GM21786 (cell line): ENCODE data around the gene FAM83D.
"Not testable (repeated sequence)": the region's sequence is repeated elsewhere in the genome, so short reads cannot be mapped to it uniquely, and the experiment has no call there.

ENCODE experiments used
- ATAC-seq: cut with Tn5 transposase; IDR thresholded peaks from one replicate; pipeline ENCODE4 v1.9.1; 2021; ENCODE audit not compliant: unreplicated experiment

FAM83D gene

GRCh38 chr20:38932457-38933120 is 6.4 kb downstream of the FAM83D start:
- ATAC-seq, result no peak

DNA sequence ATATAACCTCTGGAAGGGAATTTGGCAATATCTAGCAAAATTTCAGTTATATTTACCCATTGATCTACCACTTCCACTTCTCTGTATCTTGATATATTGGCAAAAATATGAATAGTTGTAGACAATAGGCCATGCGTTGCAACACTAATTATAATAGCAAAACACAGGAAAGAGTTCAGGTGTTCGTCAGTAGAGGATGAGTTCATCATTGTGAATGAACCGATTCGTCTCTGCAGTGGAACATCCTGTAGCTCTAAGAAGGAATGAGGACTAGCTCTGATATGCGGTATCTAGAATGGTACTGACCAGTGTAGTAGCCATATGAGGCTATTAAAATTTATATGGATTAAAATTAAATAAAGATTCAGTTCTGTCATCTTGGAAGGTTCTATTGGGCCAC is 8.3 kb downstream of the FAM83D start:
- no peak for ATAC-seq

GRCh38 chr20:38935285-38935684 is 9.1 kb downstream of the FAM83D start:
- ATAC-seq, result no peak

- ATAC-seq, result no peak
Measured at GRCh38 chr20:38935967-38936407, 9.8 kb downstream of the FAM83D start.

DNA sequence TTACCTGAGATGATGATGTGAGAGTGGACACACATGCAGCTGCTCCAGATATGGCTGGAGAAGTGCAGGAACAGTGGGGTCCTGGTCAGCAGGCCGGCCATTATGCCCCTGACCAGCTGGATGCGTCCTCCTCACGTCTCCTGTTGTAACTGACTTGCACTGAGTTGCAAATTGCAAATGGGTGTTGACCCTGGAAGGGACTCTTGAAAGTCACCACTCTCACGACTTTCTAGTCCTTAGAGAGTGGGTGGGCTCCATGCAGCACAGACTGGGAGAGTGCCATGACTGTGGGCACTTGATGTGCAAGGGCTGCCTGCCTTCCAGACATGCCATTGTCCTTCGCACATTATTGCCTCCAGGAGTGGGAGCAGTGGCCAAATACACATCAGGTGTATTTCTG is 10.8 kb downstream of the FAM83D start:
- ATAC-seq, result no peak

DNA sequence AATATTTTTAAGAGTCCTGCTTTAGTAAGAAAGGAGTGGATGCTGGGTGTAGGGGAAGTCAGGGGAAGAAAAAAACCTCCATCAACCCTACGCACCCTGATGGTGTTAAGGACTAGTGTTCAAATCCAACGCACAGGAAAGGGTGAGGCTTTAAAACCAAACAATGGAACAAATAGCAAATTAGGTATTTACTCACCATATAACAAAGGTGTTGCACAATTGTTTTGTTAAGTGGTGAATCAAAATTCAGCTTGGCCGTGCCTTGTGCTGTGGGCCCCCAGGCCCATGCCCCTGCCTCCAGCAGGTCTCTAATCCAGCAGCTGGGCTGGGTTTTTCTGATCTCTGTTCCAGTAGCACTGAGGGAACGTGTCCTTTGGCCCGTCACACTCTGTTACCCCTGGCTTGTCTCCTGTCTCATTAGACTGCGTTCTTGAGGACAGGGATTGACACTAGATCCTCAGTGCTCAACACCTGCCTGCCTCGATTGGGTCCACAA is 11.8 kb downstream of the FAM83D start:
- ATAC-seq, result no peak

GRCh38 chr20:38939686-38940085 is 13.5 kb downstream of the FAM83D start:
- no peak for ATAC-seq

GRCh38 chr20:38940644-38941043 is 14.4 kb downstream of the FAM83D start:
- ATAC-seq, result no peak

DNA sequence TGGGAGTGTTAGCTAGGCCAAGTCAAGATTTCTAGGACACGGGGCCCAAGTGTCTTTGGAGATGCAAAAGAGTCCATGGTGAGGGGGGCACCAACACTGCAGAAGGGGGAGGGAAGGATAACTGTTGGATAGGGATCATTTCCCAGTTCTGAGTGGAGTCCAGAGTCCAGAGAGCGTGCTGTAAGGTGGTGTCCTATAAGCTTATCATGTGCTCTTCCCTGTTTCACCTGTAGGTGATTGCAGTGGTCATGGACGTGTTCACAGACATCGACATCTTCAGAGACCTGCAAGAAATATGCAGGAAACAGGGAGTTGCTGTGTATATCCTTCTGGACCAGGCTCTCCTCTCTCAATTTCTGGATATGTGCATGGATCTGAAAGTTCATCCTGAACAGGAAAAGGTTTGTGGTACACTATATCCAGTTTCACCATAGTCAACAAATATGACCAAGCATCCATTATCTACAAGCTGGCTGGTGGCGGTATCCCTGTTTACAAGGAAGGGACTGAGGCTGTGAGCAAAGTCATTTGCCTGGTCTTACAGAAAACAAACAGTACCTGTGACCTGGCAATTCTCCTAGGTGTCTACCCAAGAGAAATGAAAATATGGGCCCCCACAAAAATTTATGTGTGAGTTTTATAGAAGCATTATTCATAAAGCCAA is 15.6 kb downstream of the FAM83D start:
- ATAC-seq, result no peak

GRCh38 chr20:38945012-38945411 is 18.8 kb downstream of the FAM83D start:
- ATAC-seq, result no peak

GRCh38 chr20:38946836-38947235 is 20.6 kb downstream of the FAM83D start:
- no peak for ATAC-seq

DNA sequence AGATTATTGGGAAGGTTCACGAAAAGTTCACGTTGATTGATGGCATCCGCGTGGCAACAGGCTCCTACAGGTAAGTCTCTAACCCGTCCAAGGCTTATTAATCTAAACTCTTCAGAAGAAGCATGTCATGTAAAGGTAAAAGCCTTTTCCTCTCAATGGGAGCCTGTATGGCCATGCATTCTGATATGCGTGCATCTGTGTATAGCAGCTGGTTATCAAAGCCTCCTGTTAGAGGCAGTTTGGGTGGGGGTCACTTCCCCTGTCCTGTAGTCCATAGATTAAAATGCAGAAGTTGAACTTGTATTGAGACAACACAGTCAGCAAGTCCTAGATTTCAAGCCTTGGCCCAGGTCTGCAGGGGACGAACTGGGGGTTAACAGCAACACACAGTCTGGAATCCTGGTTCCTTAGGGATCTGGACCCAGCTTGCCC is 21.7 kb downstream of the FAM83D start:
- ATAC-seq, result no peak

DNA sequence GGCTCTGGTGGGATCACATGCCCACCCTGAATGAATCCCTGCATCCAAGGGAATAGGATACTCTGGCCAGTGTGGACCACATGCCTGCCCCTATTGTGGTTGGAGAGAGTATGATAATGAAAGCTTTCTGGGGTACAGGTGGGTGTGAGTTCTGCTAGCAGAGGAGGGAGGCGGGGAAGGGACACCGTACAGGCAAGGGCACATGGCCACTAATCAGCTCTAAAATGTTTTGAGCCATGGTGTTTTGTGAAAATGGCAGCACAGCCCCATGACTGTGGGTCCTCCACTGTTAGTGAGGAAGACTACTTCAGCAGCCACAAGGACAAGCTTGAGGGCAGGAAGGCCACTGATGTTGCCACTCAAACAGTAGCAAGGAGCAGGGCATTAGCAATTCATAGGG is 24.0 kb downstream of the FAM83D start:
- no peak for ATAC-seq

- ATAC-seq, result no peak
Measured at GRCh38 chr20:38951611-38952010, 25.4 kb downstream of the FAM83D start.

- ATAC-seq, result no peak
Measured at GRCh38 chr20:38952153-38952552, 25.9 kb downstream of the FAM83D start.

DNA sequence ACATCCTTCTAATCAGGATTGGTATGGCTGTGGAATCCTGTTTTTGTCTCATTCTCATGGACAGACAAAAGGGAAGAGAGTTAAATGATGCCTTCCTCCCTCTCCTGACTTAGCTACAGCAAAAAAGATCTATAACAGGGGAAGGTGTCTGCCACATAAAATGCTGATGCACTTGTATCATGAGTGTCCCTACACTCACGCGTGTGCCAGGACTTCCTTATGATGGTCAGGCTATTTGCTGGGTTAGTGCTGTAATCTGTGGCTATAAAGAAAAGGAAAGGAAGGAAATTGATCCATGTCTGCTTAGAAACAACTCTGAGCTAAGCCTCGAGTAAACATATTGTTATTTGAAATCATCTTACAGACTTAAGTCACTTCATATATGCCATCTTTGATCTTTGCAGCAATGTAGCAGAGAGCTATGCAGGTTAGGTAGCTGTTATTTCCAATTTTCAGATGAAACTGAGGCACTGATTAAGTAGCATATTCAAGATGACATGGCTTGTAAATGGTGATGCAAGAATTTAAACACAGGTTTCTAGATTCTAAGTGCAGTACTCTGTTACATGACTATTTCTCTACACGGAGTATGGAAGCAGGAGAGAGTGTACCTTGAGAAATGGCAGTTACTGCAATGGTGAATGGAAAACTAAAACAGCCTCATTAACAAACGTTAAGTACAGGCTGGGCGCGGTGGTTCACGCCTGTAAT is 27.6 kb downstream of the FAM83D start:
- no peak for ATAC-seq

DNA sequence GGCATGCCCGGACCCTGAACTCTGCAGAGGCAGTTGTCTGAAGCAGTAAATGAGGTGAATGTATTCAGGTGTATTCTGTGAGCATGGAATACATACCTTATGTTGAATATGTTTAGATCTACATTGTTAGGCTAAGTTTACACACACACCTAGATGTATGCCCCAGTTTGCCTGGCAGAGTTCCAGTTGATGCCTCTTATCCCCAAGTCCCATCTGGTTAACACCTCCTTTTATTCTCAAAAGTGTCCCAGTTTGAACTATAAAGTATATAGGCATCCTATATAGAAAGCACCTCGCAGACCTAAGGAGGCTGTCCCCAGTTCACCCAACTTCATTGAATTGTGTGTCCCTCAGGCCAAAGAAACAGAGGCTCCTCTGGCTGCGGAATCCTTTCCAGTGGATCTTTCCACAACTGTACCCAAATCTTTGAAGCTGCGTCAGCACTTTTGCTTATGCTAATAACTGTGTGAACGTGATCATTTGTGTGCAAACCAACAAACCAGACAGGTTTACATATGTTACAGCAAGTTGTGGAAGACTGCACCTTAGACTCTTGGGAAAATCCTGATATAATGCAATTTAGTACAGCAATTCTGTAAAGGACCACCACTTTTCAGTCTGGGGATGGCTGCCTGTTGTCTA is 31.1 kb downstream of the FAM83D start:
- ATAC-seq, result no peak

DNA sequence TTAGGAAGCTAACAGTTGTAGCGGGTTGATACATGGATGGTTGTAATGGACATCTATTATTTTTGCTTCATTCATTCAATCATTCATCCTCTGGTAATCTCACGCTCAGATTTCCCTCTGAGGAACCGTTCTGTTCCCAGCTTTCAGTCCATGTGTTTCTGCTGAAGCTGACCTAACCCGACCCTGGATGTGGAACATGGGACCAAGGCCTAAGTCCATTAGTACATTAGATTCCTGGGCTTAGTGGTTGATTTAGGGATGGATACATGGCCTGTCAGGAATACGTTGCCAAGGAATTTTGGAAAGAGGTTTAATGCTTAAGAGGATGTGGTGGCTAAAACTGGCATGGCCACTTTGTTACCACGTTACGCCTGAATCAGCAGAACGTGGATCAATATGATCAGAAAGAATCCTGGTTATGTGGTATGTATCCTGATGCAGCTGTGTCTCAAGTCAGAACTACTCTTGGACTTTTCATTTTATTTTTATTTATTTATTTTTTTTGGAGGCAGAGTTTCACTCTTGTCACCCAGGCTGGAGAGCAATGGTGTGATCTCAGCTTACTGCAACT is 31.8 kb downstream of the FAM83D start:
- ATAC-seq, result no peak

DNA sequence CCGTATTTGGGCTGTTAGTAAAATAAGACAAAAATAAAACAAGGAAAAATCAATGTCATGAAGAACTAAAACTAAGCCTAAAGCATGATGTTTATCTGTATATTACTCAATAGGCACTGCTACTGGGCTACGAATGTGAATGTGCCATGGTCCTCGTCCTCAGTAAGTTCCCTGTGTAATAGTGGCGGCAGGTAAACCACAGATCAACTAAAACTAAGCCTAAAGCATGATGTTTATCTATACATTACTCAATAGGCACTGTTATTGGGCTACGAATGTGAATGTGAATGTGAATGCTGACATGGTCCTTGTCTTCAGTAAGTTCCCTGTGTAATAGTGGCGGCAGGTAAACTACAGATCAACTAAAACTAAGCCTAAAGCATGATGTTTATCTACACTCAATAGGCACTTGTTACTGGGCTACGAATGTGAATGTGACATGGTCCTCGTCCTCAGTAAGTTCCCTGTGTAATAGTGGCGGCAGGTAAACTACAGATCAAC is 34.0 kb downstream of the FAM83D start:
- ATAC-seq, result not testable (repeated sequence)

GRCh38 chr20:38961530-38962043 is 35.4 kb downstream of the FAM83D start:
- no peak for ATAC-seq
